Measurements from ENCODE around the gene STX18. TPM values are rescaled to one million over a fixed set of nuclear protein-coding genes. Genes with fewer than 3 reads are reported as not detected.

The STX18 gene
- total and polyA plus RNA-seq, 2 of the 13 experiments (the other 11 are each of a cell fraction or from before 2014, with no cell fraction given): 23.9 to 37.1 TPM

GRCh38 chr4:4472344-4472958 lies 69.4 kb downstream of the STX18 start (continued):
- TF ChIP-seq HNF1A (IDR thresholded peaks at IDR 0.05; ENCODE audit: low read depth) (no peak), HNF1A (CRISPR knock-in tag; IDR thresholded peaks at IDR 0.05; ENCODE audit: borderline replicate concordance) (peak; percentile 36; the same call in 1 of the 2 replicates), ZBTB7A (CRISPR knock-in tag; IDR thresholded peaks at IDR 0.05) (no peak), MBD4 (IDR thresholded peaks at IDR 0.05; ENCODE audit: borderline replicate concordance, low read length) (no peak), ZNF547 (CRISPR knock-in tag; IDR thresholded peaks at IDR 0.05) (no peak), ZNF44 (CRISPR knock-in tag; IDR thresholded peaks at IDR 0.05) (no peak), TOE1 (CRISPR knock-in tag; IDR thresholded peaks at IDR 0.05) (no peak), ZNF510 (CRISPR knock-in tag; IDR thresholded peaks at IDR 0.05; ENCODE audit: low read depth) (no peak), KMT2B (CRISPR knock-in tag; IDR thresholded peaks at IDR 0.05) (no peak), ZNF354B (CRISPR knock-in tag; IDR thresholded peaks at IDR 0.05) (no peak), ESRRA (CRISPR knock-in tag; IDR thresholded peaks at IDR 0.05; ENCODE audit: low read depth) (no peak), MTA3 (CRISPR knock-in tag; IDR thresholded peaks at IDR 0.05) (no peak), ZNF468 (CRISPR knock-in tag; IDR thresholded peaks at IDR 0.05) (no peak), PHF20 (CRISPR knock-in tag; IDR thresholded peaks at IDR 0.05) (no peak), HNF1B (CRISPR knock-in tag; IDR thresholded peaks at IDR 0.05) (no peak), ZNF687 (CRISPR knock-in tag; IDR thresholded peaks at IDR 0.05) (no peak; the same call in 1 of the 2 replicates), ZBTB38 (CRISPR knock-in tag; IDR thresholded peaks at IDR 0.05) (peak; percentile 71), NR3C1 (CRISPR knock-in tag; IDR thresholded peaks at IDR 0.05) (no peak), SYNCRIP (IDR thresholded peaks at IDR 0.05; ENCODE audit: insufficient read depth, low read depth, low read length) (no peak)

All from HepG2 (cell line).